ENCODE data around the gene CDR2.
A peak's percentile ranks its signal among the peaks of the same experiment; 100 is the strongest.
"Not testable (repeated sequence)": the region's sequence is repeated elsewhere in the genome, so short reads cannot be mapped to it uniquely, and the experiment has no call there.

The CDR2 gene

GRCh38 chr16:22369221-22369811 is 5.1 kb downstream of the CDR2 start:
- FAIRE-seq (no peak), DNase-seq (ENCODE audit: insufficient read length, low spot score) (no peak)
- TF ChIP-seq POLR2AphosphoS5 (IDR thresholded peaks at IDR 0.05; ENCODE audit: low read depth, low read length) (no peak), TAF1 (IDR thresholded peaks at IDR 0.05; ENCODE audit: low read depth, low read length) (no peak), PAX5 (IDR thresholded peaks at IDR 0.05; ENCODE audit: insufficient read depth, low read length, severe bottlenecking) (no peak), POU2F2 (IDR thresholded peaks at IDR 0.05; ENCODE audit: low read depth, low read length) (no peak), POLR2A (IDR thresholded peaks at IDR 0.05; ENCODE audit: low read depth, low read length) (no peak), SPI1 (IDR thresholded peaks at IDR 0.05; ENCODE audit: low read depth, low read length) (no peak)

DNA sequence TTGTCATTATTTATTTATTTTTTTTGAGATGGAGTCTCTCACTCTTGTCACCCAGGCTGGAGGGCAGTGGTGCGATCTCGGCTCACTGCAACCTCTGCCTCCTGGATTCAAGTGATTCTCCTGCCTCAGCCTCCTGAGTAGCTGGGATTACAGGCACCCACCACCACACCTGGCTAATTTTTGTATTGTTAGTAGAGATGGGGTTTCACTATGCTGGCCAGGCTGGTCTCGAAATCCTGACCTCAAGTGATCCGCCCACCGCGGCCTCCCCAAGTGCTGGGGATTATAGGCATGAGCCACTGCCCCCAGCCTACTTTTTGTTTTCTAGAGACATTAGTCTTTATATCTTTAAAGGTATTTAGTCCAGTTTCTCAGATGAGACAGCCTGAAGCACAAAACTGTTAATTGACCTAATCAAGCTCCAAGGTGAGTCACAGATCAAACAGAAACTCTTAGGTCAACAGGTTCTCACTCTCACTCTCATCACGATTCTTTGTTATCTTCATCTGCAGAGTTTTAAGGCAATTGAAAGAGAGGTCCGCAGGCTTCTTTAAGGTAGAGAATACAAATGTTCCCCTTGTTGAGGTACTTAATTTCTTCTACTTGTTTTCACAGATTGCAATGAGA is 6.1 kb downstream of the CDR2 start:
- not testable (repeated sequence) for DNase-seq (ENCODE audit: insufficient read length, low spot score); FAIRE-seq

GRCh38 chr16:22366889-22367288 is 7.5 kb downstream of the CDR2 start:
- no peak for DNase-seq (ENCODE audit: insufficient read length, low spot score)
- TF ChIP-seq POU2F2 (IDR thresholded peaks at IDR 0.05; ENCODE audit: low read depth, low read length) (no peak), PAX5 (IDR thresholded peaks at IDR 0.05; ENCODE audit: insufficient read depth, low read length, severe bottlenecking) (no peak), SPI1 (IDR thresholded peaks at IDR 0.05; ENCODE audit: low read depth, low read length) (no peak)
- FAIRE-seq: no peak

- TF ChIP-seq SPI1 (IDR thresholded peaks at IDR 0.05; ENCODE audit: low read depth, low read length): no peak
- no peak for TF ChIP-seq PAX5 (IDR thresholded peaks at IDR 0.05; ENCODE audit: insufficient read depth, low read length, severe bottlenecking)
- TF ChIP-seq POU2F2 (IDR thresholded peaks at IDR 0.05; ENCODE audit: low read depth, low read length): no peak
- no peak for TF ChIP-seq POLR2AphosphoS5 (IDR thresholded peaks at IDR 0.05; ENCODE audit: low read depth, low read length)
- no peak for TF ChIP-seq TAF1 (IDR thresholded peaks at IDR 0.05; ENCODE audit: low read depth, low read length)
- TF ChIP-seq POLR2A (IDR thresholded peaks at IDR 0.05; ENCODE audit: low read depth, low read length): no peak
- DNase-seq (ENCODE audit: insufficient read length, low spot score): no peak
- FAIRE-seq: no peak
These were observed 8.0 kb downstream of the CDR2 start for GRCh38 chr16:22366371-22366770.

DNA sequence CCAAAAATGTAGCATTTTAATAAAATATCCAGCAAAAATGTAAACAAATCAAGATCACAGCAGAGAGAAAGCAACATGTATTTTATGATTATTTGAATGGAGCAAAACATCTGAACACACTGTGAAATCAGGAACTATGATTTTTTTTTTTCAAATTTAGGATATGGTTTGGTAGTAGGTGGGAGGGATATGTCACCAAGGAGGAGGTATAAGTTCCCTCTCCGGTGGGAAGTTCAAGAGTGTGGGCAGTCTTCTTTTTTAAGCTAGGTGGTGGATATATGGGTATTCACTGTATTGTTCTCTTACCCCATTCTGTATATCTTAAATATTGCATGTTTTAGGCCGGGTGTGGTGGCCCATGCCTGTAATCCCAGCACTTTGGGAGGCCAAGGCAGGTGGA is 10.2 kb downstream of the CDR2 start:
- no peak for TF ChIP-seq PAX5 (IDR thresholded peaks at IDR 0.05; ENCODE audit: insufficient read depth, low read length, severe bottlenecking)
- TF ChIP-seq POLR2AphosphoS5 (IDR thresholded peaks at IDR 0.05; ENCODE audit: low read depth, low read length): no peak
- no peak for TF ChIP-seq TAF1 (IDR thresholded peaks at IDR 0.05; ENCODE audit: low read depth, low read length)
- no peak for TF ChIP-seq POLR2A (IDR thresholded peaks at IDR 0.05; ENCODE audit: low read depth, low read length)
- TF ChIP-seq POU2F2 (IDR thresholded peaks at IDR 0.05; ENCODE audit: low read depth, low read length): no peak
- TF ChIP-seq SPI1 (IDR thresholded peaks at IDR 0.05; ENCODE audit: low read depth, low read length): no peak
- DNase-seq (ENCODE audit: insufficient read length, low spot score) (no peak), FAIRE-seq (no peak)

DNA sequence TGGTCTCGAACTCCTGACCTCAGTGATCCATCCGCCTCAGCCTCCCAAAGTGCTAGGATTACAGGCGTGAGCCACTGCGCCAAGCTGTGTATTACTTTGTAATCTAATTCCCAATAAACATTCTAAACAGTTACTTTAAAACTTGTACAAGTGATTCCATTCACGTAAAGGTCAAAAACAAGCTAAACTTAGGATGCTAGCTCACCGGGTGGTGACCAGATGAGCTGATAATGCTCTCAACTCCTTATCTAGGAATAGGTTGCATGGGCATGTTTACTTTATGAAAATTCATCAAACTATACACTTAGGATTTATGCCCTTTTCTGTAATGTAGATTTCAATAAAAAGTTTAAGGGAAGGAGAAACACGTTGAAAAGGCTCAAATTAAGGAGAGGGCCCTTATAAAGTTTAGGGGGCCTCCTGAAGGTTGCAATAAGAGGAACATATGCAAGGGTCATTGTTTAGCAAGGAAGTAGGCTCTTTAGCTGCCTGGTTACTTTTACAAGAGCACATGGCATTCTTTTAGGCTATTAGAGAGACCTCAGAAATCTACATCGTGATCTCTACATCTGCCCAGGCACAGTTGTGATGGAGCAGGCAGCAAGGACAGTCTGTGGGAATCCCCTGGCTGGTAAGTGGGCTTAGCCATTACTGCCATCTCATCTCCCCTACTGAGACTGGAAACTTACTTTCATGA is 13.3 kb downstream of the CDR2 start:
- TF ChIP-seq POU2F2 (IDR thresholded peaks at IDR 0.05; ENCODE audit: low read depth, low read length) (no peak), POLR2AphosphoS5 (IDR thresholded peaks at IDR 0.05; ENCODE audit: low read depth, low read length) (no peak), PAX5 (IDR thresholded peaks at IDR 0.05; ENCODE audit: insufficient read depth, low read length, severe bottlenecking) (no peak), TAF1 (IDR thresholded peaks at IDR 0.05; ENCODE audit: low read depth, low read length) (no peak), SPI1 (IDR thresholded peaks at IDR 0.05; ENCODE audit: low read depth, low read length) (no peak), POLR2A (IDR thresholded peaks at IDR 0.05; ENCODE audit: low read depth, low read length) (no peak)
- no peak for DNase-seq (ENCODE audit: insufficient read length, low spot score)
- no peak for FAIRE-seq

DNA sequence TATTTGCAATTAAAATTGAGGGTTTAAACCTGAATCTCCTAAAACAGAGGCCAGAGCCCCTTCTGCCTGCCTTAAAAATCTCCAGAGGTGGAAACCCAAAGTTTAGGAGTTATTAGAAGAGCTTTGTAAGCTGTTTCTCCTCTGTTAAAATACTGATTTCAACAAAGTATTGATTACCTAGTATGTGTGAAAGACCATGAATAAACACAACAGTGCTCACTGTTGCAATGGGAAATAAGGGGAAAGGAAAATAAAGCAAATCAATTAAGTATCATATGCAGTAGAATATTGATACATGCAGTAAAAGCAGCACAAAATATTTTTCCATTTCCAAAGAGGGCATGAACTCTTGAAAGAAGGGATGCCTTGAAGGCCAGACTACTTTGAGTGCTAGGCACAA is 14.7 kb downstream of the CDR2 start:
- TF ChIP-seq POLR2A (IDR thresholded peaks at IDR 0.05; ENCODE audit: low read depth, low read length): no peak
- no peak for TF ChIP-seq SPI1 (IDR thresholded peaks at IDR 0.05; ENCODE audit: low read depth, low read length)
- TF ChIP-seq TAF1 (IDR thresholded peaks at IDR 0.05; ENCODE audit: low read depth, low read length): no peak
- no peak for TF ChIP-seq PAX5 (IDR thresholded peaks at IDR 0.05; ENCODE audit: insufficient read depth, low read length, severe bottlenecking)
- TF ChIP-seq POLR2AphosphoS5 (IDR thresholded peaks at IDR 0.05; ENCODE audit: low read depth, low read length): no peak
- TF ChIP-seq POU2F2 (IDR thresholded peaks at IDR 0.05; ENCODE audit: low read depth, low read length): no peak
- DNase-seq (ENCODE audit: insufficient read length, low spot score) (no peak), FAIRE-seq (no peak)

- TF ChIP-seq PAX5 (IDR thresholded peaks at IDR 0.05; ENCODE audit: insufficient read depth, low read length, severe bottlenecking) (no peak), POLR2A (IDR thresholded peaks at IDR 0.05; ENCODE audit: low read depth, low read length) (no peak), SPI1 (IDR thresholded peaks at IDR 0.05; ENCODE audit: low read depth, low read length) (no peak), POU2F2 (IDR thresholded peaks at IDR 0.05; ENCODE audit: low read depth, low read length) (no peak), POLR2AphosphoS5 (IDR thresholded peaks at IDR 0.05; ENCODE audit: low read depth, low read length) (no peak), TAF1 (IDR thresholded peaks at IDR 0.05; ENCODE audit: low read depth, low read length) (0 out of 2 replicates have a peak, but pooled peaks have one; percentile 17)
- FAIRE-seq (peak; percentile 75), DNase-seq (ENCODE audit: insufficient read length, low spot score) (no peak)
These were observed 16.4 kb downstream of the CDR2 start for GRCh38 chr16:22358000-22358399.

GRCh38 chr16:22357635-22357971 is 16.8 kb downstream of the CDR2 start:
- DNase-seq (ENCODE audit: insufficient read length, low spot score) (no peak), FAIRE-seq (peak; percentile 20)
- TF ChIP-seq PAX5 (IDR thresholded peaks at IDR 0.05; ENCODE audit: insufficient read depth, low read length, severe bottlenecking) (no peak), POLR2AphosphoS5 (IDR thresholded peaks at IDR 0.05; ENCODE audit: low read depth, low read length) (no peak), TAF1 (IDR thresholded peaks at IDR 0.05; ENCODE audit: low read depth, low read length) (no peak), SPI1 (IDR thresholded peaks at IDR 0.05; ENCODE audit: low read depth, low read length) (no peak), POU2F2 (IDR thresholded peaks at IDR 0.05; ENCODE audit: low read depth, low read length) (no peak), POLR2A (IDR thresholded peaks at IDR 0.05; ENCODE audit: low read depth, low read length) (no peak)
